ENCODE results near the gene MTA3.

Gene MTA3

GRCh38 chr2:42663106-42663780 lies 94.8 kb downstream of the MTA3 start:
- Histone ChIP-seq H3K9me3 (ENCODE audit: control insufficient read depth, insufficient read depth, low read depth, low read length) (no peaks in the 10 kb centered on the region), H3K9ac (ENCODE audit: low read length) (no peak overlapping the region), H3K4me3 (ENCODE audit: low read depth, low read length) (no peak overlapping the region), H3K27me3 (ENCODE audit: control insufficient read depth, insufficient read depth, low read length) (no peaks in the 10 kb centered on the region), H3K4me1 (ENCODE audit: control insufficient read depth, insufficient read depth, low read length) (peaks cover 26% of the 10 kb centered on the region), H3K36me3 (ENCODE audit: control insufficient read depth, insufficient read depth, low read length) (peaks cover 46% of the 10 kb centered on the region), H3K27ac (ENCODE audit: low read depth, low read length) (no peak overlapping the region)

- no peaks in the 10 kb centered on the region for H3K27me3 ChIP-seq (ENCODE audit: control insufficient read depth, insufficient read depth, low read length)
- no peaks in the 10 kb centered on the region for H3K9me3 ChIP-seq (ENCODE audit: control insufficient read depth, insufficient read depth, low read depth, low read length)
- H3K4me1 ChIP-seq (ENCODE audit: control insufficient read depth, insufficient read depth, low read length) = peaks cover 25% of the 10 kb centered on the region
- no peak overlapping the region for H3K4me3 ChIP-seq (ENCODE audit: low read depth, low read length)
- H3K36me3 ChIP-seq (ENCODE audit: control insufficient read depth, insufficient read depth, low read length) = peaks cover 43% of the 10 kb centered on the region
- no peak overlapping the region for H3K27ac ChIP-seq (ENCODE audit: low read depth, low read length)
- H3K9ac ChIP-seq (ENCODE audit: low read length) = no peak overlapping the region
Observed at GRCh38 chr2:42663828-42664227, 95.4 kb downstream of the MTA3 start.

GRCh38 chr2:42673989-42674579 lies 105.7 kb downstream of the MTA3 start:
- no peak overlapping the region for H3K4me3 ChIP-seq (ENCODE audit: low read depth, low read length)
- H3K4me1 ChIP-seq (ENCODE audit: control insufficient read depth, insufficient read depth, low read length) = no peaks in the 10 kb centered on the region
- no peak overlapping the region for H3K9ac ChIP-seq (ENCODE audit: low read length)
- H3K27me3 ChIP-seq (ENCODE audit: control insufficient read depth, insufficient read depth, low read length) = no peaks in the 10 kb centered on the region
- no peak overlapping the region for H3K27ac ChIP-seq (ENCODE audit: low read depth, low read length)
- peaks cover 31% of the 10 kb centered on the region for H3K36me3 ChIP-seq (ENCODE audit: control insufficient read depth, insufficient read depth, low read length)
- H3K9me3 ChIP-seq (ENCODE audit: control insufficient read depth, insufficient read depth, low read depth, low read length) = no peaks in the 10 kb centered on the region

GRCh38 chr2:42675815-42676214 lies 107.4 kb downstream of the MTA3 start:
- H3K4me3 ChIP-seq (ENCODE audit: low read depth, low read length) = no peak overlapping the region
- H3K4me1 ChIP-seq (ENCODE audit: control insufficient read depth, insufficient read depth, low read length) = no peaks in the 10 kb centered on the region
- no peaks in the 10 kb centered on the region for H3K27me3 ChIP-seq (ENCODE audit: control insufficient read depth, insufficient read depth, low read length)
- H3K9ac ChIP-seq (ENCODE audit: low read length) = no peak overlapping the region
- H3K36me3 ChIP-seq (ENCODE audit: control insufficient read depth, insufficient read depth, low read length) = peaks cover 40% of the 10 kb centered on the region
- no peak overlapping the region for H3K27ac ChIP-seq (ENCODE audit: low read depth, low read length)
- H3K9me3 ChIP-seq (ENCODE audit: control insufficient read depth, insufficient read depth, low read depth, low read length) = no peaks in the 10 kb centered on the region

GRCh38 chr2:42685303-42685702 lies 116.9 kb downstream of the MTA3 start:
- Histone ChIP-seq H3K9ac (ENCODE audit: low read length) (no peak overlapping the region), H3K27ac (ENCODE audit: low read depth, low read length) (no peak overlapping the region), H3K27me3 (ENCODE audit: control insufficient read depth, insufficient read depth, low read length) (no peaks in the 10 kb centered on the region), H3K4me3 (ENCODE audit: low read depth, low read length) (no peak overlapping the region), H3K9me3 (ENCODE audit: control insufficient read depth, insufficient read depth, low read depth, low read length) (no peaks in the 10 kb centered on the region), H3K4me1 (ENCODE audit: control insufficient read depth, insufficient read depth, low read length) (no peaks in the 10 kb centered on the region), H3K36me3 (ENCODE audit: control insufficient read depth, insufficient read depth, low read length) (peaks cover 54% of the 10 kb centered on the region)

- no peaks in the 10 kb centered on the region for H3K9me3 ChIP-seq (ENCODE audit: control insufficient read depth, insufficient read depth, low read depth, low read length)
- H3K36me3 ChIP-seq (ENCODE audit: control insufficient read depth, insufficient read depth, low read length) = peaks cover 46% of the 10 kb centered on the region; the same call in 1 of the 2 replicates
- H3K4me1 ChIP-seq (ENCODE audit: control insufficient read depth, insufficient read depth, low read length) = 0 out of 2 replicates have a peak, but pooled peaks cover 3% of the 10 kb centered on the region
- no peak overlapping the region for H3K4me3 ChIP-seq (ENCODE audit: low read depth, low read length)
- no peaks in the 10 kb centered on the region for H3K27me3 ChIP-seq (ENCODE audit: control insufficient read depth, insufficient read depth, low read length)
- no peak overlapping the region for H3K27ac ChIP-seq (ENCODE audit: low read depth, low read length)
- no peak overlapping the region for H3K9ac ChIP-seq (ENCODE audit: low read length)
Observed at GRCh38 chr2:42693013-42693615, 124.7 kb downstream of the MTA3 start.

GRCh38 chr2:42693688-42694479 lies 125.5 kb downstream of the MTA3 start:
- no peak overlapping the region for H3K4me3 ChIP-seq (ENCODE audit: low read depth, low read length)
- no peaks in the 10 kb centered on the region for H3K9me3 ChIP-seq (ENCODE audit: control insufficient read depth, insufficient read depth, low read depth, low read length)
- no peak overlapping the region for H3K27ac ChIP-seq (ENCODE audit: low read depth, low read length)
- peaks cover 51% of the 10 kb centered on the region; the same call in 1 of the 2 replicates for H3K36me3 ChIP-seq (ENCODE audit: control insufficient read depth, insufficient read depth, low read length)
- no peaks in the 10 kb centered on the region for H3K27me3 ChIP-seq (ENCODE audit: control insufficient read depth, insufficient read depth, low read length)
- no peak overlapping the region for H3K9ac ChIP-seq (ENCODE audit: low read length)
- H3K4me1 ChIP-seq (ENCODE audit: control insufficient read depth, insufficient read depth, low read length) = 0 out of 2 replicates have a peak, but pooled peaks cover 3% of the 10 kb centered on the region

- Histone ChIP-seq H3K36me3 (ENCODE audit: control insufficient read depth, insufficient read depth, low read length) (peaks cover 59% of the 10 kb centered on the region; the same call in 1 of the 2 replicates), H3K9ac (ENCODE audit: low read length) (no peak overlapping the region), H3K27me3 (ENCODE audit: control insufficient read depth, insufficient read depth, low read length) (no peaks in the 10 kb centered on the region), H3K4me3 (ENCODE audit: low read depth, low read length) (no peak overlapping the region), H3K9me3 (ENCODE audit: control insufficient read depth, insufficient read depth, low read depth, low read length) (no peaks in the 10 kb centered on the region), H3K4me1 (ENCODE audit: control insufficient read depth, insufficient read depth, low read length) (0 out of 2 replicates have a peak, but pooled peaks cover 3% of the 10 kb centered on the region), H3K27ac (ENCODE audit: low read depth, low read length) (0 out of 2 replicates have a peak overlapping the region, but pooled peaks have one; percentile 36)
Observed at GRCh38 chr2:42696987-42697386, 128.6 kb downstream of the MTA3 start.

- no peaks in the 10 kb centered on the region for H3K27me3 ChIP-seq (ENCODE audit: control insufficient read depth, insufficient read depth, low read length)
- no peak overlapping the region for H3K27ac ChIP-seq (ENCODE audit: low read depth, low read length)
- peaks cover 66% of the 10 kb centered on the region for H3K36me3 ChIP-seq (ENCODE audit: control insufficient read depth, insufficient read depth, low read length)
- no peak overlapping the region for H3K4me3 ChIP-seq (ENCODE audit: low read depth, low read length)
- H3K9me3 ChIP-seq (ENCODE audit: control insufficient read depth, insufficient read depth, low read depth, low read length) = no peaks in the 10 kb centered on the region
- H3K4me1 ChIP-seq (ENCODE audit: control insufficient read depth, insufficient read depth, low read length) = no peaks in the 10 kb centered on the region
- H3K9ac ChIP-seq (ENCODE audit: low read length) = no peak overlapping the region
Observed at GRCh38 chr2:42698940-42699339, 130.5 kb downstream of the MTA3 start.

GRCh38 chr2:42706836-42707235 lies 138.4 kb downstream of the MTA3 start:
- H3K9ac ChIP-seq (ENCODE audit: low read length) = no peak overlapping the region
- H3K27me3 ChIP-seq (ENCODE audit: control insufficient read depth, insufficient read depth, low read length) = no peaks in the 10 kb centered on the region
- H3K27ac ChIP-seq (ENCODE audit: low read depth, low read length) = no peak overlapping the region
- no peak overlapping the region for H3K4me3 ChIP-seq (ENCODE audit: low read depth, low read length)
- no peaks in the 10 kb centered on the region for H3K9me3 ChIP-seq (ENCODE audit: control insufficient read depth, insufficient read depth, low read depth, low read length)
- 0 out of 2 replicates have a peak, but pooled peaks cover 7% of the 10 kb centered on the region for H3K4me1 ChIP-seq (ENCODE audit: control insufficient read depth, insufficient read depth, low read length)
- H3K36me3 ChIP-seq (ENCODE audit: control insufficient read depth, insufficient read depth, low read length) = peaks cover 57% of the 10 kb centered on the region
